Measurements from ENCODE around the gene ZFP36.

GRCh38 chr19:39382991-39383828 lies 23.4 kb upstream of the ZFP36 start:
- TF ChIP-seq CTCF (IDR thresholded peaks at IDR 0.05; ENCODE audit: insufficient read depth, low read depth, low read length) (no peak), EZH2 (IDR thresholded peaks at IDR 0.05; ENCODE audit: insufficient read depth, low read length) (no peak)
